Measurements from ENCODE around the gene NT5DC4.

- TF ChIP-seq CTCF (IDR thresholded peaks at IDR 0.05) (no peak), POLR2A (IDR thresholded peaks at IDR 0.05) (no peak)
Observed at GRCh38 chr2:112756207-112756606, 35.4 kb downstream of the NT5DC4 start.

Data from testis (tissue), 2 donors.